Skeletal muscle cell (primary cell): ENCODE measurements around the gene AGAP1.

Experiments
- DNase-seq: peaks from one replicate; pipeline ENCODE4 v3.0.0-alpha.2; 2010; ENCODE audit warnings: low read depth
- H3K4me3 ChIP-seq: 2 replicates; pipeline ENCODE4 v1.5.1; 2011; ENCODE audit warnings: low read depth, mild to moderate bottlenecking, control low read depth, low read length, moderate library complexity

The AGAP1 gene

DNA sequence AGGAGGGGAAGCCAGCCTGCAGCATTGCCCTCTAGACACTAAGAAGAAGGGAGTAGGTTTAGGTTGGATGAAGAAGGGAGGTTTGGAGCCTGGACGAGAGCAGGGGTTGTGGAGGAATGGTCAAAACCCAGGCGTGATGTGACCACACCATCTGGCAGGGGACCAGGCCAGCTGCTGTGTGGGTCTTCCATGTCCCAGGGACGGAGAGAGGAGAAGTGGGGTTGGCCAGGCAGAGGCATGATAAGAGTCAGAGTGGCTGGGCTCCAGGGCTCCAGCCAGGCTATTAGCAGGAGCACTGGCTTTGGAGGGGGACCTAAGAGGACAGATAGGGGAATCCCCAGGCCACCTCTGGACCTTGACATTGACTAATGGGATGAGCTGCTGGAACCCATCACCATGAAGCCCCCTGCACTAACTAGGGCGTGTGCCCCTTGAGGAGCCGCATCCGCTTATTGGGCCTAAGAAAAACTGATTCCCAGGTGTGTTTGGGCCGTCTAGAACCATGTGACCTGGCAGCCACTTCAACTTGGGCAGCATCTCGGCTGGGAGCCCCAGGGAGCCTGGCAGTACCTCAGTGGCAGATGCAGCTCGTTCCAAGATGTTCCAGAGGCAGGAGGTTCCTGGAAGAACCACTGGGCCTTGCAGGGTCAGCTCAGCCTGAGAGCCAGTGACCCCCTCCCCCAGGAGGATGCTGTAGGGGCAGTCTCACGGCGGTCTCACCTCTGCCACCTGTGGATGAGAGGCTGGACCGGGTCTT, 235.1 kb downstream of the AGAP1 start:
- no peak for DNase-seq
- no peak overlapping the region for H3K4me3 ChIP-seq

DNA sequence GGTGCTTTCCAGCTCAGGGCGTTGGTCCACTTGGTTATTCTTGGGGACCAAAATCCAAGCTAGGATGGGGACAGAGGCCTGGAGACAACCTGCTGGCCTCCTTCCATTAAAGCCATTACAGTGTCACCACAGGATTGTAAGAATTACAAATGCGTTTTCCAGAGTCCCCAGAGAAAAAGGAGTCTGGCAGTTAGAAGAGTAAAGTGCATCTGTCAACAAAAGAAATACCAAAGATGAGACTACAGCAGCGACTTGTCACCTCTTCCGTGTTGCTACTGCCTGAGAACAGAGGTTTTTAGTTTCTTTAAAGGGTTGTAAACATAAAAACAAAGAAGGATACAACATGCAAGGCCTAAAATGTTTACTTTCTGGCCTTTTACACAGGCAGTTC, 235.7 kb downstream of the AGAP1 start:
- no peak overlapping the region for H3K4me3 ChIP-seq
- no peak for DNase-seq

GRCh38 chr2:235730115-235730514, 236.3 kb downstream of the AGAP1 start:
- no peak overlapping the region for H3K4me3 ChIP-seq
- no peak for DNase-seq

DNA sequence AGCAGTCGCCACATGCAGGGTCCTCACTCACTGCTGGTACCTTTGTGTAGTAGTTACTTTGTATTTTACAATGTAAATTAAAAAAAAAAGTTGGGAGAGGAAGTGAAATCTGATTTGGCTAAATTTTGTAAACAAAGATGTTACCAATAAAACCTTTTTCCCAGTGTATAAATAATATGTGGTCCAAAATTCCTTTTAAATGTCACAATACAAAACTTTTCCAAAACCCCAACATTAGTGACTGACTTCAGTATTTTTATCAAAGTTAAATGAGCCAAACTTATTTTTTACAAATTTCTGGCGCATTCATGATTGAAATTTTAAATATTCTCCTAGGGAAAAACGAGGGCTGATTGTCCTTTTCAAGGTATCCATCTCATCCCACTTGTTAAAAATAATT, 239.9 kb downstream of the AGAP1 start:
- no peak for DNase-seq
- H3K4me3 ChIP-seq = no peak overlapping the region

- DNase-seq = no peak
- no peak overlapping the region for H3K4me3 ChIP-seq
Measured at GRCh38 chr2:235734168-235734567, 240.3 kb downstream of the AGAP1 start.

DNA sequence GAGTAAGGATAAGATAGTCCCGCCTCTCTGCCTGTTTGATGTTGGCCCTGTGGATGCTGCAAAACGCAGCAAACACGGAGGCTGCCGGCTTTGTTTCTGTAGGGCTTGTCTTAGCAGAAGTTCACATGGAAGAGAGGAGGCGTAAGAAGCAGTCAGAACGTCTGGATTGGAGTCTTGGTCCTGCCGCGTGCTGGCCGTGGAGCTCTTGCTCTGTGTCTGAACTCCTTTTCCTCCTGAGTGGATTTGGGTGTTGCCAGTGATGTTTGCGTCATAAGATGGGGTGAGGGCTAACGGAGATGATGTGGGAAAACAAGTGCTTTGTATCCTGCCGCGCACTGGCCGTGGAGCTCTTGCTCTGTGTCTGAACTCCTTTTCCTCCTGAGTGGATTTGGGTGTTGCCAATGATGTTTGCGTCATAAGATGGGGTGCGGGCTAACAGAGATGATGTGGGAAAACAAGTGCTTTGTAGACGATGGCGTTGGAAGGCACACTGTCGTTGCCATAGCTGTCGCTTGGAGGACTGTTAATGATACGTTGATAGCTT, 240.9 kb downstream of the AGAP1 start:
- H3K4me3 ChIP-seq = no peak overlapping the region
- DNase-seq = no peak

DNA sequence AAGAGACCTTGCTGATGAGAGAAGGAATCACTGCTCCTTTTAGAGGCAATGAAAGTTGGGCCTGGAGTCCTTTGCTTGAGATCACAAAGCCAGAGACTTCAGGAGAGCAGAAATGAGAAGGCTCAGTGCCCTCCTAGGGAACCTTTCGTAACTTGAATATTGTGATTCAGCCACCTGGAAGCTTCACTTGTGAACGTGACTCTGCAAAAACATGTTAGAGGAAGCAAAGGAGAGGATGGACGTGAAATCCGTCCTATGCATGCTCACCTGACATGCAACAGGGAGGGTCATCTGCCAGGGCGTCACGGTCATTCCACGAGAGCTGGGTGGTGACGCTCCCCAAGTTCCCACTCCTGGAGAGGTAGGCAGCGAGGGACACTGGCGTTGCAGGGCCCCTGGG, 243.6 kb downstream of the AGAP1 start:
- H3K4me3 ChIP-seq = no peak overlapping the region
- DNase-seq = no peak

- DNase-seq = no peak
Measured at GRCh38 chr2:235737840-235738239, 244.0 kb downstream of the AGAP1 start.

GRCh38 chr2:235739704-235740415, 246.0 kb downstream of the AGAP1 start:
- no peak overlapping the region for H3K4me3 ChIP-seq
- no peak for DNase-seq

More at GRCh38 chr2:235737840-235738239, 244.0 kb downstream of the AGAP1 start:
- H3K4me3 ChIP-seq = no peak overlapping the region

GRCh38 chr2:235740821-235741220, 247.0 kb downstream of the AGAP1 start:
- no peak overlapping the region for H3K4me3 ChIP-seq
- no peak for DNase-seq

DNA sequence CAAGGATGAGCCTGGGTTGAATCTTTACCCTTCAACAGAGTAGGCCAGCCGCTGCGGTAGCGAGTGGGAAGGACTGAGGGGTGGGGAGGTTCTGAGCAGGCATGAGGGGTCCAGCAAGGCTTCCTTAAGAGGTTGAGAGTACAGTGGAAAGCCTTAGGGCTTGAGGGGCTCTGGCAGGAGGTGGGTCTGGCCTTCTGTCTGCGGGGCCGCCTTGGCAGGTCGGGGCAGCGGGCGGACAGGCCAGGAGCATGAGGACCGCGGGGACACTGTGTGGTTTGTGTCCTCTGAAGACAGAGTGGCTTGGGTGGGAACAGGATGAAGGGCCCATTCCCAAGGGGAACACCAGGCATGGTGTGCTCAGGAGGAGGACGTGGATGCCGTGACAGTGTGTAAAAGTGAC, 250.3 kb downstream of the AGAP1 start:
- H3K4me3 ChIP-seq = no peak overlapping the region
- no peak for DNase-seq

GRCh38 chr2:235745597-235745996, 251.8 kb downstream of the AGAP1 start:
- DNase-seq = no peak
- H3K4me3 ChIP-seq = no peak overlapping the region

GRCh38 chr2:235746257-235746934, 252.6 kb downstream of the AGAP1 start:
- H3K4me3 ChIP-seq = no peak overlapping the region
- peak; percentile 72 for DNase-seq

GRCh38 chr2:235747001-235747785, 253.3 kb downstream of the AGAP1 start:
- DNase-seq = no peak

DNA sequence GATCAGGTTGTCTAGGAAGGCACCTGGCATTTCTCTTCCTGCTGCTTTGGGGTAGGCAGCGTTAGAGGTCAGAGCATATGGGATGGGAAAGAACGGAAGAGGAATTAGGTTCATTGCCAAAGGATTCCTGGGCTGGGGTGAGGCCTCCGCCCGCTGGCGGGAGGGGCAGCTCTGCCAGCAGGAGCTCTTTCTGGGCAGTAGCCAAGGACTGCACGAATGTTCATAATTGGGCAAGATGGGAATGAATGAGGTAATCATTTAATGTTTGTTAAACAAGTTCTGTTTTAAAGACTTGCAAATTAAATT, 253.9 kb downstream of the AGAP1 start:
- DNase-seq = no peak
- H3K4me3 ChIP-seq = no peak overlapping the region

More at GRCh38 chr2:235747001-235747785, 253.3 kb downstream of the AGAP1 start:
- H3K4me3 ChIP-seq = no peak overlapping the region

- no peak for DNase-seq
- no peak overlapping the region for H3K4me3 ChIP-seq
Measured at GRCh38 chr2:235749121-235749770, 255.4 kb downstream of the AGAP1 start.

DNA sequence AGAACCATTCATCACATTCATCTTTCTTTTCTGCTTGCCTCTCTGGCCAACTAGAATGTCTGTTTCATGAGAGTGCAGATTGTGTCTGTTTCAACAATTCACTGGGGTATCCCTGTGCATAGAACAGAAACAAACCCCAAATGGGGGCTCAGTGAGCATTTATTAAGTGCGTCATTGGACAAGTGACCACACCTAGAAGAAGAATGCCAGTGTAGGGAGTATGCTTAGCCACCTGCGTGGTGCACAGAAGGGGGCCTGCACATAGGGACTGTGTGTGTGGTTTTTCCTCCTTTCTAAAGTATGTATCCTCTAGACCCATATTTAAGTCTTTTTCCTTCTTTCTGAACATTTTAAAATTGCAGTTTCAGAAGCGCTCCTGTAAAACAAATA, 255.9 kb downstream of the AGAP1 start:
- DNase-seq = no peak
- no peak overlapping the region for H3K4me3 ChIP-seq

GRCh38 chr2:235752846-235753245, 259.0 kb downstream of the AGAP1 start:
- DNase-seq = no peak

More at GRCh38 chr2:235752846-235753245, 259.0 kb downstream of the AGAP1 start:
- H3K4me3 ChIP-seq = no peak overlapping the region
